Thyroid gland (tissue), 4 donors: ENCODE results near the gene MAEA.

Experiments
- POLR2A ChIP-seq, 2 donors: fragments of 450-650 bp; IDR thresholded peaks; one replicate each; pipeline ENCODE4 v1.6.1; 2017; ENCODE audit warnings: antibody characterized with exemption in 2 of 2, mild to moderate bottlenecking in 2 of 2, moderate library complexity in 1 of 2
- TF ChIP-seq, protein P1 (sequence below), 6 experiments: fragments of 200-600 bp in 3 of 6; fragments of 450-650 bp in 3 of 6; sonication (generic) in 3 of 6; IDR thresholded peaks; one replicate each; pipeline ENCODE4 v1.5.1; 2016 to 2019; ENCODE audit warnings: antibody characterized with exemption in 6 of 6, mild to moderate bottlenecking in 2 of 6, inconsistent platforms in 1 of 6, moderate library complexity in 1 of 6

DNA sequence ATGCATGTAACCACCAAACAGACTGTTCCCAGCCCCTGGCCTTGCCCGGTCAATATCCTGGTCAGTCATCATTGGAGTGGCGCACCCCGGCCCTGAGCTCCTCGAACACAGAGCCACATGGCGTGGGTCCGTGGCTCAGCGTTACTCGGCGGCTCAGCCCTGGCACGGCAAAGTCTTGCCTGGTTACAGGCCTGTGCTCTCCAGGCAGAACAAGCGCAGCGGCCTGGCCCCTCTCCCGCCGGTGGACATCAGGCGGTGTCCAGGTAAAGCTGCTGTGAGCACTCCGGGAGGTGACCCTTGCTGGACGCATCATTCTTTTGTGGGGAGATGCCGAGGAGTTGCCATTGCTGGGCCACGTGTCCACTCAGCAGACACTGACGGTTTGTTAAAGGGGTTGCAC lies 51.2 kb downstream of the MAEA start:
- TF ChIP-seq, protein P1, sequence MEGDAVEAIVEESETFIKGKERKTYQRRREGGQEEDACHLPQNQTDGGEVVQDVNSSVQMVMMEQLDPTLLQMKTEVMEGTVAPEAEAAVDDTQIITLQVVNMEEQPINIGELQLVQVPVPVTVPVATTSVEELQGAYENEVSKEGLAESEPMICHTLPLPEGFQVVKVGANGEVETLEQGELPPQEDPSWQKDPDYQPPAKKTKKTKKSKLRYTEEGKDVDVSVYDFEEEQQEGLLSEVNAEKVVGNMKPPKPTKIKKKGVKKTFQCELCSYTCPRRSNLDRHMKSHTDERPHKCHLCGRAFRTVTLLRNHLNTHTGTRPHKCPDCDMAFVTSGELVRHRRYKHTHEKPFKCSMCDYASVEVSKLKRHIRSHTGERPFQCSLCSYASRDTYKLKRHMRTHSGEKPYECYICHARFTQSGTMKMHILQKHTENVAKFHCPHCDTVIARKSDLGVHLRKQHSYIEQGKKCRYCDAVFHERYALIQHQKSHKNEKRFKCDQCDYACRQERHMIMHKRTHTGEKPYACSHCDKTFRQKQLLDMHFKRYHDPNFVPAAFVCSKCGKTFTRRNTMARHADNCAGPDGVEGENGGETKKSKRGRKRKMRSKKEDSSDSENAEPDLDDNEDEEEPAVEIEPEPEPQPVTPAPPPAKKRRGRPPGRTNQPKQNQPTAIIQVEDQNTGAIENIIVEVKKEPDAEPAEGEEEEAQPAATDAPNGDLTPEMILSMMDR (IDR thresholded peaks at IDR 0.05), result no peak
- no peak for TF ChIP-seq POLR2A (IDR thresholded peaks at IDR 0.05)
